ENCODE data around the gene BABAM1. TPM values are rescaled to one million over a fixed set of nuclear protein-coding genes. Genes with fewer than 3 reads are reported as not detected.

BABAM1 gene
- total RNA-seq, 1 experiment from 2014 or later, result 146 TPM

GRCh38 chr19:17325133-17325532 lies 57.9 kb downstream of the BABAM1 start (continued):
- TF ChIP-seq ARID4B (CRISPR knock-in tag; IDR thresholded peaks at IDR 0.05; ENCODE audit: borderline replicate concordance) (no peak), TEAD1 (CRISPR knock-in tag; IDR thresholded peaks at IDR 0.05) (no peak), ZNF281 (CRISPR knock-in tag; IDR thresholded peaks at IDR 0.05) (no peak), NR3C1 (CRISPR knock-in tag; conservative IDR thresholded peaks at IDR 0.05; ENCODE audit: low read depth) (no peak), SMAD4 (CRISPR knock-in tag; IDR thresholded peaks at IDR 0.05) (no peak)

- DNase-seq (ENCODE audit: low spot score) (no peak), ATAC-seq (no peak)
- Mint-ChIP-seq H3K4me1 (peaks cover 16% of the 10 kb centered on the region), H3K36me3 (peaks cover 6% of the 10 kb centered on the region), H3K27ac (no peak overlapping the region), H3K27me3 (ENCODE audit: low read depth) (peaks cover 2% of the 10 kb centered on the region; the same call in 1 of the 2 replicates), H3K9me3 (no peaks in the 10 kb centered on the region), H3K4me3 (peak overlapping the region; percentile 43; the same call in 1 of the 2 replicates)
- CTCF ChIA-PET, result interaction anchor here (0.9 to 3.5 kb wide), 11 partner anchors 10 to 111 kb away, joined by 3 to 35 read pairs (median 9); partner anchors contain the start of genes ANKLE1, DDA1, MRPL34 and USE1
- TF ChIP-seq ZNF317 (CRISPR knock-in tag; IDR thresholded peaks at IDR 0.05; ENCODE audit: borderline replicate concordance, low read depth) (no peak), CBFB (CRISPR knock-in tag; IDR thresholded peaks at IDR 0.05; ENCODE audit: low read depth) (no peak), NR1H2 (CRISPR knock-in tag; IDR thresholded peaks at IDR 0.05) (no peak), ZNF396 (CRISPR knock-in tag; IDR thresholded peaks at IDR 0.05; ENCODE audit: borderline replicate concordance) (no peak), RORB (CRISPR knock-in tag; IDR thresholded peaks at IDR 0.05) (no peak), SP1 (CRISPR knock-in tag; conservative IDR thresholded peaks at IDR 0.05) (no peak), NFYB (CRISPR knock-in tag; conservative IDR thresholded peaks at IDR 0.05; ENCODE audit: low read depth) (no peak), SMAD3 (CRISPR knock-in tag; IDR thresholded peaks at IDR 0.05; ENCODE audit: borderline replicate concordance) (no peak), ZNF512 (CRISPR knock-in tag; IDR thresholded peaks at IDR 0.05; ENCODE audit: borderline replicate concordance) (no peak)
- TF ChIP-seq, protein P1, sequence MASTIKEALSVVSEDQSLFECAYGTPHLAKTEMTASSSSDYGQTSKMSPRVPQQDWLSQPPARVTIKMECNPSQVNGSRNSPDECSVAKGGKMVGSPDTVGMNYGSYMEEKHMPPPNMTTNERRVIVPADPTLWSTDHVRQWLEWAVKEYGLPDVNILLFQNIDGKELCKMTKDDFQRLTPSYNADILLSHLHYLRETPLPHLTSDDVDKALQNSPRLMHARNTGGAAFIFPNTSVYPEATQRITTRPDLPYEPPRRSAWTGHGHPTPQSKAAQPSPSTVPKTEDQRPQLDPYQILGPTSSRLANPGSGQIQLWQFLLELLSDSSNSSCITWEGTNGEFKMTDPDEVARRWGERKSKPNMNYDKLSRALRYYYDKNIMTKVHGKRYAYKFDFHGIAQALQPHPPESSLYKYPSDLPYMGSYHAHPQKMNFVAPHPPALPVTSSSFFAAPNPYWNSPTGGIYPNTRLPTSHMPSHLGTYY (CRISPR knock-in tag; IDR thresholded peaks at IDR 0.05), result no peak
- TF ChIP-seq, protein P2, sequence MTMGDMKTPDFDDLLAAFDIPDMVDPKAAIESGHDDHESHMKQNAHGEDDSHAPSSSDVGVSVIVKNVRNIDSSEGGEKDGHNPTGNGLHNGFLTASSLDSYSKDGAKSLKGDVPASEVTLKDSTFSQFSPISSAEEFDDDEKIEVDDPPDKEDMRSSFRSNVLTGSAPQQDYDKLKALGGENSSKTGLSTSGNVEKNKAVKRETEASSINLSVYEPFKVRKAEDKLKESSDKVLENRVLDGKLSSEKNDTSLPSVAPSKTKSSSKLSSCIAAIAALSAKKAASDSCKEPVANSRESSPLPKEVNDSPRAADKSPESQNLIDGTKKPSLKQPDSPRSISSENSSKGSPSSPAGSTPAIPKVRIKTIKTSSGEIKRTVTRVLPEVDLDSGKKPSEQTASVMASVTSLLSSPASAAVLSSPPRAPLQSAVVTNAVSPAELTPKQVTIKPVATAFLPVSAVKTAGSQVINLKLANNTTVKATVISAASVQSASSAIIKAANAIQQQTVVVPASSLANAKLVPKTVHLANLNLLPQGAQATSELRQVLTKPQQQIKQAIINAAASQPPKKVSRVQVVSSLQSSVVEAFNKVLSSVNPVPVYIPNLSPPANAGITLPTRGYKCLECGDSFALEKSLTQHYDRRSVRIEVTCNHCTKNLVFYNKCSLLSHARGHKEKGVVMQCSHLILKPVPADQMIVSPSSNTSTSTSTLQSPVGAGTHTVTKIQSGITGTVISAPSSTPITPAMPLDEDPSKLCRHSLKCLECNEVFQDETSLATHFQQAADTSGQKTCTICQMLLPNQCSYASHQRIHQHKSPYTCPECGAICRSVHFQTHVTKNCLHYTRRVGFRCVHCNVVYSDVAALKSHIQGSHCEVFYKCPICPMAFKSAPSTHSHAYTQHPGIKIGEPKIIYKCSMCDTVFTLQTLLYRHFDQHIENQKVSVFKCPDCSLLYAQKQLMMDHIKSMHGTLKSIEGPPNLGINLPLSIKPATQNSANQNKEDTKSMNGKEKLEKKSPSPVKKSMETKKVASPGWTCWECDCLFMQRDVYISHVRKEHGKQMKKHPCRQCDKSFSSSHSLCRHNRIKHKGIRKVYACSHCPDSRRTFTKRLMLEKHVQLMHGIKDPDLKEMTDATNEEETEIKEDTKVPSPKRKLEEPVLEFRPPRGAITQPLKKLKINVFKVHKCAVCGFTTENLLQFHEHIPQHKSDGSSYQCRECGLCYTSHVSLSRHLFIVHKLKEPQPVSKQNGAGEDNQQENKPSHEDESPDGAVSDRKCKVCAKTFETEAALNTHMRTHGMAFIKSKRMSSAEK (CRISPR knock-in tag; IDR thresholded peaks at IDR 0.05; ENCODE audit: borderline replicate concordance), result no peak
- POLR2A ChIA-PET, result interaction anchor here (0.6 to 1.4 kb wide), 2 partner anchors 17 to 97 kb away, joined by 3 to 5 read pairs; partner anchors contain the start of gene DDA1
These were observed 58.8 kb downstream of the BABAM1 start for GRCh38 chr19:17325881-17326594.

All from WTC11 (cell line).